Fibroblast of lung (primary cell): ENCODE results near the gene NKX1-2. TPM values are rescaled to one million over a fixed set of nuclear protein-coding genes. Genes with fewer than 3 reads are reported as not detected.

Experiments
- DNase-seq, 2 donors: peaks; one replicate each; pipeline versions ENCODE4 v3.0.0 to v3.0.0-alpha.2; 2010; ENCODE audit warnings: low read depth in 2 of 2
- H2AFZ ChIP-seq: 2 replicates; pipeline ENCODE4 v1.5.1; 2012; ENCODE audit warnings: low read length, control low read depth, inconsistent platforms
- H3K27ac ChIP-seq: 2 replicates; pipeline ENCODE4 v1.5.1; 2011; ENCODE audit warnings: low read length, control low read depth; ENCODE audit not compliant: insufficient read depth
- H3K27me3 ChIP-seq: 2 replicates; pipeline ENCODE4 v1.5.1; 2011; ENCODE audit warnings: mild to moderate bottlenecking, low read length; ENCODE audit not compliant: control insufficient read depth, insufficient read depth
- H3K36me3 ChIP-seq: 2 replicates; pipeline ENCODE4 v1.5.1; 2011; ENCODE audit warnings: low read length; ENCODE audit not compliant: control insufficient read depth, insufficient read depth
- H3K4me1 ChIP-seq: 2 replicates; pipeline ENCODE4 v1.5.1; 2011; ENCODE audit warnings: low read length; ENCODE audit not compliant: control insufficient read depth, insufficient read depth; ENCODE audit errors: extremely low read depth
- H3K4me2 ChIP-seq: 2 replicates; pipeline ENCODE4 v1.5.1; 2011; ENCODE audit warnings: low read length, control low read depth; ENCODE audit not compliant: insufficient read depth; ENCODE audit errors: extremely low read depth
- H3K4me3 ChIP-seq, 4 experiments: fragments of 200-600 bp in 1 of 4; sonication (generic) in 1 of 4; replicated peaks in 1 of 4; 2 replicates each; pipeline ENCODE4 v1.5.1; 2011 to 2016; ENCODE audit warnings: low read length in 4 of 4, low read depth in 3 of 4, mild to moderate bottlenecking in 3 of 4, control low read depth in 2 of 4, inconsistent platforms in 1 of 4, mixed read lengths in 1 of 4; ENCODE audit not compliant: insufficient read depth in 1 of 4; ENCODE audit errors: control extremely low read depth in 1 of 4
- H3K79me2 ChIP-seq: 2 replicates; pipeline ENCODE4 v1.5.1; 2012; ENCODE audit warnings: mild to moderate bottlenecking, low read length, inconsistent platforms; ENCODE audit not compliant: control insufficient read depth, insufficient read depth
- H3K9ac ChIP-seq: 2 replicates; pipeline ENCODE4 v1.5.1; 2011; ENCODE audit warnings: mild to moderate bottlenecking, low read length, control low read depth; ENCODE audit not compliant: insufficient read depth
- H3K9me3 ChIP-seq: 2 replicates; pipeline ENCODE4 v1.5.1; 2012; ENCODE audit warnings: low read depth, low read length; ENCODE audit not compliant: control insufficient read depth, insufficient read depth
- H4K20me1 ChIP-seq: 2 replicates; pipeline ENCODE4 v1.5.1; 2011; ENCODE audit warnings: low read length; ENCODE audit not compliant: control insufficient read depth, insufficient read depth; ENCODE audit errors: extremely low read depth
- EZH2 ChIP-seq: IDR thresholded peaks from 2 replicates; pipeline ENCODE4 v1.5.1; 2012; ENCODE audit warnings: low read length, control low read depth, mild to moderate bottlenecking; ENCODE audit errors: missing control alignments
- polyA plus RNA-seq, 2 donors: library from polyadenylated mRNA; depleted of rRNA in 1 of 2; stranded (reverse) in 1 of 2; unstranded in 1 of 2; fragments of >200 nt; gene quantifications; 2 replicates each; pipeline ENCODE4 v1.2.1, GENCODE V29; 2011 to 2012; ENCODE audit warnings: missing spikeins in 1 of 2
- total RNA-seq: library from RNA; depleted of rRNA; stranded (reverse); fragments of >200 nt; gene quantifications from 2 replicates; pipeline ENCODE4 v1.2.1, GENCODE V29; 2014
- TF ChIP-seq, protein P1 (sequence below), 2 donors: IDR thresholded peaks in 1 of 2; conservative IDR thresholded peaks in 1 of 2; 1 replicate in 1 of 2; 2 replicates in 1 of 2; pipeline ENCODE4 v1.5.1; 2011 to 2012; ENCODE audit warnings: low read length in 2 of 2, control low read depth in 1 of 2, inconsistent platforms in 1 of 2, low read depth in 1 of 2, mild to moderate bottlenecking in 1 of 2

NKX1-2 gene
- total and polyA plus RNA-seq, 2 donors (not counting 1 experiment from before 2014, with no cell fraction given): not detected

DNA sequence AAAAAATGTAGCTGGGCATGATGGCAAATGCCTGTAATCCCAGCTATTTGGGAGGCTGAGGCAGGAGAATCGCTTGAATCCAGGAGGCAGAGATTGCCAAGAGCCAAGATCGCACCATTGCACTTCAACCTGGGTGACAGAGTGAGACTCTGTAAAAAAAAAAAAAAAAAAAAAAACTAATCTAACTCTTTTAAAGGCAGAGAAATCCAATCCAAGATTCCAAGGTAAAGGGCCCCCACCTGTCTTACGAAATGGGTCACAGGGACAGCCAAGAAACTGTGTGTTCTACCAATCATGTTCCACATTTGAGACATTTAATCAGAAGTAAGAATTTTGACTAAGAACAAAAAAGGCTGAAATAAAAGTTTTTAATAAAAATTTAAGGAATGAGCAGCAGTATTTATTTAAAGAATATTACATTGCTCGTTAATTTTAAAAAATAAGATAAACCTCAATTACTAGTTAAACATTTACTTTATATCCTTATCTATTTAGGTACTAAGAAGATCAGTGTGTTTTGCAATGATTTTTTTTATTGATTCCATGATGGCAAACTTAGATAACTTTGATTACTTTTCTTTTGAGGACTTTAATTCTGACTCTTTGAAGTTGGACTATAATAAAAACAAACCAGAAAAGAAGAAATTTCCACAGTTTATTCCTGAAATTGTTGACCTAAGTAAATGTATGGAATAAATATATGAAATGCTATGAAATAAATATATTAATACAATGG lies 24.4 kb downstream of the NKX1-2 start:
- no peak overlapping the region for H2AFZ ChIP-seq
- H3K4me2 ChIP-seq: no peak overlapping the region
- no peak overlapping the region for H3K27ac ChIP-seq
- peaks cover 9% of the 10 kb centered on the region for H3K27me3 ChIP-seq
- no peak for DNase-seq
- H3K79me2 ChIP-seq: no peaks in the 10 kb centered on the region
- no peaks in the 10 kb centered on the region for H4K20me1 ChIP-seq
- no peaks in the 10 kb centered on the region for H3K36me3 ChIP-seq
- TF ChIP-seq EZH2: no peak
- TF ChIP-seq, protein P1, sequence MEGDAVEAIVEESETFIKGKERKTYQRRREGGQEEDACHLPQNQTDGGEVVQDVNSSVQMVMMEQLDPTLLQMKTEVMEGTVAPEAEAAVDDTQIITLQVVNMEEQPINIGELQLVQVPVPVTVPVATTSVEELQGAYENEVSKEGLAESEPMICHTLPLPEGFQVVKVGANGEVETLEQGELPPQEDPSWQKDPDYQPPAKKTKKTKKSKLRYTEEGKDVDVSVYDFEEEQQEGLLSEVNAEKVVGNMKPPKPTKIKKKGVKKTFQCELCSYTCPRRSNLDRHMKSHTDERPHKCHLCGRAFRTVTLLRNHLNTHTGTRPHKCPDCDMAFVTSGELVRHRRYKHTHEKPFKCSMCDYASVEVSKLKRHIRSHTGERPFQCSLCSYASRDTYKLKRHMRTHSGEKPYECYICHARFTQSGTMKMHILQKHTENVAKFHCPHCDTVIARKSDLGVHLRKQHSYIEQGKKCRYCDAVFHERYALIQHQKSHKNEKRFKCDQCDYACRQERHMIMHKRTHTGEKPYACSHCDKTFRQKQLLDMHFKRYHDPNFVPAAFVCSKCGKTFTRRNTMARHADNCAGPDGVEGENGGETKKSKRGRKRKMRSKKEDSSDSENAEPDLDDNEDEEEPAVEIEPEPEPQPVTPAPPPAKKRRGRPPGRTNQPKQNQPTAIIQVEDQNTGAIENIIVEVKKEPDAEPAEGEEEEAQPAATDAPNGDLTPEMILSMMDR (conservative IDR thresholded peaks at IDR 0.05 in 1 of 2, IDR thresholded peaks at IDR 0.05 in 1 of 2; ENCODE audit: low read depth in 1 of 2, low read length in 2 of 2): no peak
- H3K9ac ChIP-seq: no peak overlapping the region
- H3K4me3 ChIP-seq: no peak overlapping the region
- H3K9me3 ChIP-seq: no peaks in the 10 kb centered on the region
- H3K4me1 ChIP-seq: no peaks in the 10 kb centered on the region

DNA sequence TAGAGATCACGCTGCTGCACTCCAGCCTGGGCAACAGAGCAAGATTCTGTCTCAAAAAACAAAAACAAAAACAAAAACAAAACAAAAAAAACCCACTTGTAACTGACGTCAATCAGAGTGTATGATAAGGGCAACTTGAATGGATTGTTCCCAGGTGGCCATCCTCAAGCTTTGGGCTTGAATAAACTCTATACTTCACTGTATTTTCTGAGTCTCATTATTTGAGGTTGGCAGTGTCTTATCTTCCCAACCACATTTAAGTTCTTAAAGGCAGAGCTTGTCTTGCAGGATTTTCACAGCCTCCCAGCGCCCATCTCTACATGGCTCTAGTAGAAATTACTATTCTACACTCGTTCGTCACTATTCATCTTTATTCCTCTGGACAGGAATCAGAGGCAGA lies 26.0 kb downstream of the NKX1-2 start:
- Histone ChIP-seq H3K27ac (no peak overlapping the region), H2AFZ (no peak overlapping the region), H3K9ac (no peak overlapping the region), H3K9me3 (no peaks in the 10 kb centered on the region), H3K27me3 (peaks cover 11% of the 10 kb centered on the region), H3K79me2 (no peaks in the 10 kb centered on the region), H3K36me3 (no peaks in the 10 kb centered on the region), H4K20me1 (no peaks in the 10 kb centered on the region), H3K4me1 (no peaks in the 10 kb centered on the region), H3K4me2 (no peak overlapping the region), H3K4me3 (no peak overlapping the region)
- TF ChIP-seq, protein P1 (conservative IDR thresholded peaks at IDR 0.05 in 1 of 2, IDR thresholded peaks at IDR 0.05 in 1 of 2; ENCODE audit: low read depth in 1 of 2, low read length in 2 of 2): no peak
- TF ChIP-seq EZH2: no peak
- no peak for DNase-seq

DNA sequence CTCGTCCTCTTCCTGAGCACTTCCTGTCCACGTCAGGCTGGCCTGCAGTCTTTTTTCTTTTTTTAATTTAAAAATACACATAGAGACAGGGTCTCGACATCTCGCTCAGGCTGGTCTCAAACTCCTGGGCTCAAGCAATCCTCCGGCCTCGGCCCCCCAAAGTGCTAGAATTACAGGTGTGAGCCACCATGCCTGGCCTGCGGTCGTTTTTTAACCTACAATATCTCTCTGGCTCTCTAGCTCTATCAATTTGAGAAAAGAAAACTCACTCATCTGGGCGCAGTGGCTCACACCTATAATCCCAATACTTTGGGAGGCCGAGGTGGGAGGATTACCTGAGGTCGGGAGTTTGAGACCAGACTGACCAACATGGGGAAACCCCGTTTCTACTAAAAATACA lies 27.1 kb downstream of the NKX1-2 start:
- Histone ChIP-seq H3K27me3 (peaks cover 11% of the 10 kb centered on the region), H3K79me2 (peaks cover 4% of the 10 kb centered on the region), H3K4me3 (no peak overlapping the region), H3K9ac (no peak overlapping the region), H3K4me2 (no peak overlapping the region), H3K4me1 (no peaks in the 10 kb centered on the region), H2AFZ (no peak overlapping the region), H3K9me3 (no peaks in the 10 kb centered on the region), H4K20me1 (no peaks in the 10 kb centered on the region), H3K27ac (no peak overlapping the region), H3K36me3 (no peaks in the 10 kb centered on the region)
- no peak for DNase-seq
- TF ChIP-seq, protein P1 (conservative IDR thresholded peaks at IDR 0.05 in 1 of 2, IDR thresholded peaks at IDR 0.05 in 1 of 2; ENCODE audit: low read depth in 1 of 2, low read length in 2 of 2): no peak
- TF ChIP-seq EZH2: no peak
